HUES48 (cell line): ENCODE data around the gene ZNF284.
A peak's percentile ranks its signal among the peaks of the same experiment; 100 is the strongest.

ENCODE experiments used
- H3K27ac ChIP-seq: one replicate; pipeline ENCODE4 v1.7.0; 2013; ENCODE audit warnings: low read depth, low read length, inconsistent platforms
- H3K27me3 ChIP-seq: 2 replicates; pipeline ENCODE4 v1.6.1; 2013; ENCODE audit warnings: mild to moderate bottlenecking, low read length; ENCODE audit not compliant: control insufficient read depth, insufficient read depth
- H3K36me3 ChIP-seq: 2 replicates; pipeline ENCODE4 v1.6.1; 2013; ENCODE audit warnings: low read length; ENCODE audit not compliant: control insufficient read depth, insufficient read depth
- H3K4me1 ChIP-seq: 2 replicates; pipeline ENCODE4 v1.6.1; 2013; ENCODE audit warnings: mild to moderate bottlenecking, low read length; ENCODE audit not compliant: control insufficient read depth, insufficient read depth
- H3K4me3 ChIP-seq: 2 replicates; pipeline ENCODE4 v1.5.1; 2013; ENCODE audit warnings: mild to moderate bottlenecking, low read depth, low read length
- H3K9ac ChIP-seq: 2 replicates; pipeline ENCODE4 v1.6.1; 2013; ENCODE audit warnings: mild to moderate bottlenecking, low read depth, low read length, moderate library complexity
- H3K9me3 ChIP-seq: 2 replicates; pipeline ENCODE4 v1.6.1; 2013; ENCODE audit warnings: low read length; ENCODE audit not compliant: control insufficient read depth, insufficient read depth

The ZNF284 gene

DNA sequence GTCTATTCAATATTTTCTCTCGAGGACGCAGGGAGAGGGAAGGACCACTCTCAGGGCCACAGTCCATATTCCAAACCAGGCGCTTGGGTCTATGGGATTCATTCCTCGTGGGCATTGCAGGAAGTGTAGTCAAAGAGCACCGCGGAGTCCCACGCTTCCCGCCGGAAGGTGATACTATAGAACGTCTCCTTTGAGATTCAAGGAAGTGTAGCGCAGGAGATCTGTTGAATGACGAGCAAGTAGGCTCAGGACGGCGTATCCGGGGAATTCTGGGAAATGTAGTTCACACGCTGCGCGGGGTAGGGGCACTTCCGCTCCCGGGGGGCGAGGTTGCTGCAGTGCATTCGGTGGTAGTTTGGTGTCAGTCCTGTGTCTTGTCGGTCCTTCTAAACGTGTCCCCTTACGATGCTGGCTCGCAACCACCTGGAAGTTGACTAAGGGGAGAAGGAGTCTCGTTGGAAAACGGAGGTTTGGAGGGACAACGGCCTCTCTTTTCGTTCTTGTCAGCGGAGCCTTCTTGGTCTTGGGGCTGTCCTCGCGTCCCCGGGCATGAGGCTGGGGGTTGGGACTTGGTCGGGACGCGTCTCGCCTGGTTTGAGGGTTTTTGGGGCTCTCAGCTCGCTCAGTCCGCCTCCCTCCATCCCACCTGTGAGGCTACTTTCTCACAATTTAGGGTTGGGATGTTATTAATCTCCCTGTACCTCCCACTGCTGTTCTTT, at the start of gene ZNF284:
ZNF284 (plus strand) TSS at position 336 of the 719 bp plus-strand sequence. CDS start 4,231 bp downstream, outside the sequence.
- Histone ChIP-seq H3K27ac (no peak within 1 kb of the TSS), H3K9me3 (no peaks in the 10 kb centered on the region), H3K4me1 (0 out of 2 replicates have a peak, but pooled peaks cover 3% of the 10 kb centered on the region), H3K27me3 (peaks cover 9% of the 10 kb centered on the region), H3K4me3 (peak within 1 kb of the TSS; percentile 75), H3K36me3 (peaks cover 12% of the 10 kb centered on the region), H3K9ac (0 out of 2 replicates have a peak within 1 kb of the TSS, but pooled peaks have one; percentile 18)

DNA sequence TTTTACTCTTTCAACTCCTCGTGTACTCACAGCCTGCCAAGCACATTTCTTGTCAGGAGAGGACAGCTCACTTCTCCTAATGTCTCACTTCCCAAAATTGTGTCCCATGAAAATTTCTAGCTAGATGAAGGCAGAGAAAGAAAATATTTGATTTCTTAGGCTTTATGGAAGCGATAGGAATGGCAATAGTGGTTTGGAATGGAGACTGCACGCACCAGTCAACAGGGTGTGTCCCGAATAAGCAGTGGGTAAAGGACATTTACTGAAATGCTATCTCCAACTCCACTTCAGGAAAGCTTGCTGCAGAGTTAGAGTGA, 47.1 kb upstream of the ZNF284 start:
- Histone ChIP-seq H3K9me3 (no peaks in the 10 kb centered on the region), H3K4me3 (peak overlapping the region; percentile 91), H3K27me3 (no peaks in the 10 kb centered on the region; the same call in 1 of the 2 replicates), H3K27ac (no peak overlapping the region), H3K4me1 (0 out of 2 replicates have a peak, but pooled peaks cover 5% of the 10 kb centered on the region), H3K36me3 (peaks cover 32% of the 10 kb centered on the region), H3K9ac (peak overlapping the region; percentile 72; the same call in 1 of the 2 replicates)

- peaks cover 35% of the 10 kb centered on the region for H3K36me3 ChIP-seq
- H3K4me3 ChIP-seq, result peak within 1 kb of the TSS; percentile 91
- H3K4me1 ChIP-seq, result 0 out of 2 replicates have a peak, but pooled peaks cover 5% of the 10 kb centered on the region
- no peaks in the 10 kb centered on the region; the same call in 1 of the 2 replicates for H3K27me3 ChIP-seq
- no peak within 1 kb of the TSS for H3K27ac ChIP-seq
- H3K9me3 ChIP-seq, result no peaks in the 10 kb centered on the region; the same call in 1 of the 2 replicates
- H3K9ac ChIP-seq, result peak within 1 kb of the TSS; percentile 72
Observed at GRCh38 chr19:44025217-44025936, 46.6 kb upstream of the ZNF284 start, which contains the start of gene ZNF222. Gene ZNF222, plus strand, starts transcription at chr19:44025379. Its CDS starts 58 bp downstream, at chr19:44025437.

DNA sequence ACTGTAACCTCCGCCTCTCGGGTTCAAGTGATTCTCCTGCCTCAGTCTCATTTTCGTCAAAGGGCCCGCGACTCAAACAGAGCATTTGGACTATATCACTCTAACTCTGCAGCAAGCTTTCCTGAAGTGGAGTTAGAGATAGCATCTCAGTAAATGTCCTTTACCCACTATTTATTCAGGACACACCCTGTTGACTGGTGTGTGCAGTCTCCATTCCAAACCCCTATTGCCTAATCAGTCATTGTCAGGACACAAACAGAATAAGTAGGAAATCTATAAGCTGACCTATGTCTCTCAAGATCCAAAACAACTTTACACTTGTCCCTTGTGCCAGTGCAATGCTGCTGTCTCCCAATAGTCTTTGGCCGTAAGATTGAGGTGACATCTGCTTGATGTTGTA, 45.3 kb upstream of the ZNF284 start:
- H3K9me3 ChIP-seq, result peaks cover 8% of the 10 kb centered on the region
- no peak overlapping the region for H3K9ac ChIP-seq

DNA sequence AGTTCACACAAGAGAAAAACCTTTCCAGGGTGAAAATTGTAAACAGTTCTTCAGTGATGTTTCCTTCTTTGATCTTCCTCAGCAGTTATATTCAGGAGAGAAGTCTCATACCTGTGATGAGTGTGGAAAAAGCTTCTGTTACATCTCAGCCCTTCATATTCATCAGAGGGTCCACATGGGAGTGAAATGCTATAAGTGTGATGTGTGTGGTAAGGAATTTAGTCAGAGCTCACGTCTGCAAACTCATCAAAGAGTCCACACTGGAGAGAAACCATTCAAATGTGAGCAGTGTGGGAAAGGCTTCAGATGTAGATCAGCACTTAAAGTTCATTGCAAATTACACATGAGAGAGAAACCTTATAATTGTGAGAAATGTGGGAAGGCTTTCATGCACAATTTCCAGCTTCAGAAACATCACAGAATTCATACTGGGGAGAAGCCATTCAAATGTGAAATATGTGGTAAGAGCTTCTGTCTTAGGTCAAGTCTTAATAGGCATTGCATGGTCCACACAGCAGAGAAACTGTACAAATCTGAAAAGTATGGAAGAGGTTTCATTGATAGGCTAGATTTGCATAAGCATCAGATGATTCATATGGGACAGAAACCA, 39.9 kb upstream of the ZNF284 start:
- Histone ChIP-seq H3K9me3 (peaks cover 30% of the 10 kb centered on the region), H3K36me3 (peaks cover 53% of the 10 kb centered on the region), H3K4me1 (no peaks in the 10 kb centered on the region), H3K27me3 (no peaks in the 10 kb centered on the region), H3K9ac (no peak overlapping the region), H3K27ac (no peak overlapping the region), H3K4me3 (no peak overlapping the region)

More for the DNA sequence above, 45.3 kb upstream of the ZNF284 start:
- Histone ChIP-seq H3K27ac (no peak overlapping the region), H3K27me3 (no peaks in the 10 kb centered on the region; the same call in 1 of the 2 replicates), H3K4me1 (0 out of 2 replicates have a peak, but pooled peaks cover 5% of the 10 kb centered on the region), H3K36me3 (peaks cover 46% of the 10 kb centered on the region), H3K4me3 (no peak overlapping the region)

GRCh38 chr19:44042147-44042546, 29.8 kb upstream of the ZNF284 start:
- no peaks in the 10 kb centered on the region for H3K36me3 ChIP-seq
- H3K27me3 ChIP-seq, result no peaks in the 10 kb centered on the region
- H3K9me3 ChIP-seq, result peaks cover 12% of the 10 kb centered on the region; the same call in 1 of the 2 replicates

GRCh38 chr19:44050740-44051649, 21.0 kb upstream of the ZNF284 start:
- Histone ChIP-seq H3K27me3 (no peaks in the 10 kb centered on the region; the same call in 1 of the 2 replicates), H3K9ac (no peak overlapping the region), H3K9me3 (no peaks in the 10 kb centered on the region), H3K36me3 (no peaks in the 10 kb centered on the region; the same call in 1 of the 2 replicates), H3K27ac (no peak overlapping the region), H3K4me1 (peaks cover 4% of the 10 kb centered on the region), H3K4me3 (peak overlapping the region; percentile 95)

More at GRCh38 chr19:44042147-44042546, 29.8 kb upstream of the ZNF284 start:
- Histone ChIP-seq H3K9ac (no peak overlapping the region), H3K27ac (no peak overlapping the region), H3K4me3 (no peak overlapping the region), H3K4me1 (no peaks in the 10 kb centered on the region)

GRCh38 chr19:44051650-44052402, 20.1 kb upstream of the ZNF284 start, which contains the start of gene ZNF223:
Gene ZNF223, plus strand, starts transcription at chr19:44052036. Its CDS starts 3,141 bp downstream, at chr19:44055177.
- Histone ChIP-seq H3K9ac (peak within 1 kb of the TSS; percentile 75), H3K4me1 (peaks cover 4% of the 10 kb centered on the region), H3K4me3 (peak within 1 kb of the TSS; percentile 95), H3K27ac (peak within 1 kb of the TSS; percentile 76), H3K36me3 (peaks cover under 1% of the 10 kb centered on the region; the same call in 1 of the 2 replicates), H3K9me3 (no peaks in the 10 kb centered on the region), H3K27me3 (no peaks in the 10 kb centered on the region; the same call in 1 of the 2 replicates)

- Histone ChIP-seq H3K27ac (no peak overlapping the region), H3K27me3 (no peaks in the 10 kb centered on the region), H3K4me3 (no peak overlapping the region), H3K36me3 (peaks cover 35% of the 10 kb centered on the region), H3K9ac (no peak overlapping the region), H3K4me1 (peaks cover 4% of the 10 kb centered on the region), H3K9me3 (no peaks in the 10 kb centered on the region)
Observed at GRCh38 chr19:44055870-44056269, 16.1 kb upstream of the ZNF284 start.
